ENCODE results near the gene VNN1.

- TF ChIP-seq CTCF (IDR thresholded peaks at IDR 0.05) (no peak), POLR2A (IDR thresholded peaks at IDR 0.05) (no peak)
Observed at GRCh38 chr6:132749111-132749510, 35.3 kb upstream of the VNN1 start.

Data from upper lobe of left lung (tissue), 4 donors.